IMR-90 (cell line): ENCODE measurements around the gene SLC4A2. TPM values are rescaled to one million over a fixed set of nuclear protein-coding genes. Genes with fewer than 3 reads are reported as not detected.
A peak's percentile ranks its signal among the peaks of the same experiment; 100 is the strongest.
"Not testable (repeated sequence)": the region's sequence is repeated elsewhere in the genome, so short reads cannot be mapped to it uniquely, and the experiment has no call there.

Experiments
- ATAC-seq: fragments of 200-7000 bp; cut with Tn5 transposase; 2 replicates; pipeline ENCODE4 v1.9.1; 2020; ENCODE audit warnings: low read depth, mild to moderate bottlenecking, moderate library complexity
- BruUV-seq: library from RNA; stranded (reverse); fragments of 400-500 nt; replicated peaks from 2 replicates; lab custom pipeline; 2021; lab: Mats Ljungman, UMichigan
- CTCF ChIA-PET: fragments of 300-600 bp; formaldehyde crosslinking; extraction: SDS; loops from one replicate; lab custom pipeline; 2021; ENCODE audit warnings: antibody characterized with exemption; lab: Yijun Ruan, JAX
- POLR2A ChIA-PET: fragments of 300-600 bp; sonication (Branson Sonifier 250); formaldehyde crosslinking; loops from one replicate; lab custom pipeline; 2022; ENCODE audit warnings: antibody characterized with exemption; ENCODE audit not compliant: unreplicated experiment; lab: Charles Lee
- DNase-seq: peaks from one replicate; pipeline ENCODE4 v3.0.0; 2013
- H2AFZ ChIP-seq: replicated peaks from 2 replicates; pipeline ENCODE3; 2013; ENCODE audit warnings: low read length, mild to moderate bottlenecking; ENCODE audit not compliant: poor library complexity
- H2AK5ac ChIP-seq: 2 replicates; pipeline ENCODE4 v1.6.1; 2013; ENCODE audit warnings: low read depth, low read length, inconsistent platforms
- H2AK9ac ChIP-seq: replicated peaks from 2 replicates; pipeline ENCODE3; 2013; ENCODE audit warnings: mild to moderate bottlenecking, low read depth, low read length, moderate library complexity; ENCODE audit not compliant: poor library complexity
- H2BK120ac ChIP-seq: 2 replicates; pipeline ENCODE4 v1.6.1; 2013; ENCODE audit warnings: low read depth, low read length, inconsistent platforms
- H2BK15ac ChIP-seq: 3 replicates; pipeline ENCODE4 v1.6.1; 2013; ENCODE audit warnings: low read depth, low read length, inconsistent platforms
- H2BK20ac ChIP-seq: 2 replicates; pipeline ENCODE4 v1.6.1; 2013; ENCODE audit warnings: low read depth, mild to moderate bottlenecking, inconsistent platforms, low read length, moderate library complexity
- H2BK5ac ChIP-seq: 2 replicates; pipeline ENCODE4 v1.6.1; 2013; ENCODE audit warnings: mild to moderate bottlenecking, low read depth, low read length, inconsistent platforms; ENCODE audit not compliant: poor library complexity, severe bottlenecking
- H3K14ac ChIP-seq: replicated peaks from 2 replicates; pipeline ENCODE4 v1.6.1; 2013; ENCODE audit warnings: low read depth, low read length, inconsistent platforms
- H3K18ac ChIP-seq: 2 replicates; pipeline ENCODE4 v1.6.1; 2013; ENCODE audit warnings: low read depth, low read length, control low read depth
- H3K23ac ChIP-seq: 2 replicates; pipeline ENCODE4 v1.6.1; 2013; ENCODE audit warnings: low read depth, low read length, inconsistent platforms
- H3K27ac ChIP-seq: 2 replicates; pipeline ENCODE4 v1.5.1; 2013; ENCODE audit warnings: mild to moderate bottlenecking, control low read depth, low read length; ENCODE audit not compliant: insufficient read depth
- H3K27me3 ChIP-seq: 2 replicates; pipeline ENCODE4 v1.6.1; 2013; ENCODE audit warnings: low read length; ENCODE audit not compliant: control insufficient read depth, insufficient read depth
- H3K36me3 ChIP-seq: 2 replicates; pipeline ENCODE4 v1.6.1; 2013; ENCODE audit warnings: low read length, mixed read lengths; ENCODE audit not compliant: control insufficient read depth, insufficient read depth
- H3K4ac ChIP-seq: 2 replicates; pipeline ENCODE4 v1.6.1; 2013; ENCODE audit warnings: low read depth, low read length, inconsistent platforms
- H3K4me1 ChIP-seq: 2 replicates; pipeline ENCODE4 v1.6.1; 2013; ENCODE audit warnings: low read length, mixed read lengths; ENCODE audit not compliant: control insufficient read depth, insufficient read depth
- H3K4me2 ChIP-seq: 2 replicates; pipeline ENCODE4 v1.6.1; 2013; ENCODE audit warnings: low read depth, mild to moderate bottlenecking, control low read depth, low read length, moderate library complexity
- H3K4me3 ChIP-seq: 2 replicates; pipeline ENCODE4 v1.5.1; 2013; ENCODE audit warnings: low read depth, mild to moderate bottlenecking, control low read depth, low read length, moderate library complexity; ENCODE audit not compliant: insufficient read depth
- H3K56ac ChIP-seq: 2 replicates; pipeline ENCODE4 v1.6.1; 2013; ENCODE audit warnings: low read length, inconsistent platforms; ENCODE audit not compliant: insufficient read depth; ENCODE audit errors: extremely low read depth
- H3K79me1 ChIP-seq, 2 experiments: 2 replicates each; pipeline ENCODE4 v1.6.1; 2013; ENCODE audit warnings: low read length in 2 of 2, inconsistent platforms in 1 of 2, low read depth in 1 of 2
- H3K9ac ChIP-seq: 2 replicates; pipeline ENCODE4 v1.6.1; 2013; ENCODE audit warnings: low read depth, low read length, control low read depth
- H3K9me1 ChIP-seq: 2 replicates; pipeline ENCODE4 v1.6.1; 2013; ENCODE audit warnings: low read length, inconsistent platforms; ENCODE audit not compliant: insufficient read depth
- H3K9me3 ChIP-seq: 2 replicates; pipeline ENCODE4 v1.6.1; 2013; ENCODE audit warnings: low read length; ENCODE audit not compliant: control insufficient read depth, insufficient read depth
- H4K20me1 ChIP-seq: 2 replicates; pipeline ENCODE4 v1.6.1; 2013; ENCODE audit warnings: low read length, inconsistent platforms; ENCODE audit not compliant: insufficient read depth
- H4K5ac ChIP-seq: 2 replicates; pipeline ENCODE4 v1.6.1; 2013; ENCODE audit warnings: mild to moderate bottlenecking, low read depth, low read length, control low read depth
- H4K8ac ChIP-seq, 2 experiments: 2 replicates each; pipeline ENCODE4 v1.6.1; 2013; ENCODE audit warnings: low read depth in 2 of 2, low read length in 2 of 2, control low read depth in 1 of 2, inconsistent platforms in 1 of 2
- H4K91ac ChIP-seq: 2 replicates; pipeline ENCODE4 v1.6.1; 2013; ENCODE audit warnings: low read depth, low read length, inconsistent platforms; ENCODE audit not compliant: insufficient read depth
- MAFK ChIP-seq: IDR thresholded peaks from 2 replicates; pipeline ENCODE4 v1.6.1; 2012; ENCODE audit warnings: low read depth, low read length, improper control_type of control experiment
- MXI1 ChIP-seq: IDR thresholded peaks from 2 replicates; pipeline ENCODE4 v1.6.1; 2012; ENCODE audit warnings: low read depth, mild to moderate bottlenecking, low read length, moderate library complexity, borderline replicate concordance
- NFE2L2 ChIP-seq: fragments of 150-350 bp; IDR thresholded peaks from 2 replicates; pipeline ENCODE4 v1.6.1; 2016; ENCODE audit warnings: low read depth, mild to moderate bottlenecking, low read length
- POLR2A ChIP-seq: IDR thresholded peaks from 2 replicates; pipeline ENCODE4 v1.6.1; 2012; ENCODE audit warnings: mild to moderate bottlenecking, low read depth, low read length
- RCOR1 ChIP-seq: IDR thresholded peaks from 2 replicates; pipeline ENCODE4 v1.6.1; 2012; ENCODE audit warnings: mild to moderate bottlenecking, low read length, improper control_type of control experiment; ENCODE audit not compliant: insufficient replicate concordance
- WGBS, 2 experiments: methylation state at CpG; one replicate each; pipeline versions ENCODE4 v1.1.5 to v1.1.7; 2013; ENCODE audit warnings: missing lambda C conversion rate in 2 of 2; ENCODE audit not compliant: insufficient read length in 1 of 2; ENCODE audit errors: extremely low coverage in 2 of 2; 5-methylcytosine and 5-hydroxymethylcytosine counted together
- dilution Hi-C: fragments of 300-500 bp; cut with HindIII; formaldehyde crosslinking; loops from one replicate; pipeline ENCODE4 v1.14.3; 2018; ENCODE audit warnings: low sequenced_read_pairs; ENCODE audit not compliant: unreplicated experiment
- in situ Hi-C: fragments of 300-500 bp; cut with MboI; formaldehyde crosslinking; loops from 3 replicates; pipeline ENCODE4 v1.14.3; 2019; ENCODE audit warnings: low sequenced_read_pairs, inconsistent platforms, mixed read lengths
- intact Hi-C: fragments of 100-400 bp; cut with micrococcal nuclease; formaldehyde crosslinking; loops from 2 replicates; pipeline ENCODE4 v1.10.0; 2022
- polyA plus RNA-seq, 3 experiments: library from polyadenylated mRNA; depleted of rRNA; stranded (reverse); fragments of >200 nt; gene quantifications; 2 replicates each; pipeline ENCODE4 v1.2.3, GENCODE V29; 2012; ENCODE audit warnings: low replicate concordance in 1 of 3
- total RNA-seq: library from RNA; depleted of rRNA; stranded (reverse); fragments of >200 nt; gene quantifications from 2 replicates; pipeline ENCODE4 v1.2.3, GENCODE V29; 2012
- TF ChIP-seq, protein P1 (sequence below): fragments of 150-350 bp; IDR thresholded peaks from 2 replicates; pipeline ENCODE4 v1.6.1; 2016; ENCODE audit warnings: low read depth, mild to moderate bottlenecking, low read length, moderate library complexity, borderline replicate concordance

Gene SLC4A2
- total and polyA plus RNA-seq, 2 of the 4 experiments (the other 2 are of a cell fraction), result 29.6 to 91.0 TPM

DNA sequence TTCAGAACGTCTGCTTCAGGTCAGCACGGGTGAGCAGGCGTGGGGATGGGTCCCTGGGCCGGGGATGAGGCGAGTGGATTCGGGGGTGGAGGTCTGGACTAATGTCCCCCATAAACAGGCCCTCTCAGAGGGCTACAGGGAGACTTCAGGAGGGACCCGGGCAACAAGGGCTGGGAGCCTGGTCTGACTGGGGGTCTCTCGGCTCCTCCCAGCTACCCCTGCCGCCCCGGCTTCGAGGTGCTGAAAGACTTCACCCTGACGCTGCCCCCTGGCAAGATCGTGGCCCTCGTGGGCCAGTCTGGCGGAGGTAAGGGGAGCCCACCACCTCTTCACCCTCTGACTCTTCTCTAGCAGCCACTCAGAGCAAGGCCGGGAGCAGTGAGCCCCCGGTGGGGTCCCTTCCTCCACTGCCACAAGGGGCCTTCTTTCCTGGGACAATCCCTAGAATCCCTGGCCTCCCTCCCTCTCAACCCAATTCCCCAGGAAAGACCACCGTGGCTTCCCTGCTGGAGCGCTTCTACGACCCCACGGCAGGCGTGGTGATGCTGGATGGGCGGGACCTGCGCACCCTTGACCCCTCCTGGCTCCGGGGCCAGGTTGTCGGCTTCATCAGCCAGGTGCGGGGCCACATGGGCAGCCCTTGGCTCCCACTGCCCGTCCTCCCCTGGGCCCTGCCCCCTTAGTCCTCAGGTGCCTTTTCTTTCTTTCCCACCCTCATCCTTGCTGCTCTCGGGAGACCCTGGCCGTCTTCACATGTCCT lies 18.6 kb upstream of the SLC4A2 start:
- Histone ChIP-seq H3K23ac (no peak overlapping the region), H2AFZ (no peak overlapping the region), H2BK120ac (no peak overlapping the region), H3K79me1 (peaks cover 0 to 12% of the 10 kb centered on the region in 2 experiments; a peak in 1 of 4 replicates), H2AK5ac (no peak overlapping the region), H3K27ac (no peak overlapping the region), H3K9ac (no peak overlapping the region), H3K4me1 (peaks cover 17% of the 10 kb centered on the region), H3K4me2 (no peak overlapping the region), H3K9me1 (peaks cover 18% of the 10 kb centered on the region), H3K56ac (no peak overlapping the region), H3K27me3 (no peaks in the 10 kb centered on the region), H2AK9ac (peak overlapping the region; percentile 50), H3K4me3 (no peak overlapping the region), H4K8ac (no peak overlapping the region), H2BK15ac (no peak overlapping the region), H3K36me3 (peaks cover 25% of the 10 kb centered on the region; the same call in 1 of the 2 replicates), H2BK5ac (no peak overlapping the region), H2BK20ac (no peak overlapping the region), H4K5ac (no peak overlapping the region), H4K20me1 (peaks cover 8% of the 10 kb centered on the region), H3K14ac (no peak overlapping the region), H3K4ac (no peak overlapping the region), H3K18ac (no peak overlapping the region), H3K9me3 (no peaks in the 10 kb centered on the region), H4K91ac (no peak overlapping the region)
- no peak for TF ChIP-seq MAFK
- no peak for TF ChIP-seq MXI1
- TF ChIP-seq RCOR1, result no peak
- TF ChIP-seq POLR2A, result no peak
- TF ChIP-seq, protein P1, sequence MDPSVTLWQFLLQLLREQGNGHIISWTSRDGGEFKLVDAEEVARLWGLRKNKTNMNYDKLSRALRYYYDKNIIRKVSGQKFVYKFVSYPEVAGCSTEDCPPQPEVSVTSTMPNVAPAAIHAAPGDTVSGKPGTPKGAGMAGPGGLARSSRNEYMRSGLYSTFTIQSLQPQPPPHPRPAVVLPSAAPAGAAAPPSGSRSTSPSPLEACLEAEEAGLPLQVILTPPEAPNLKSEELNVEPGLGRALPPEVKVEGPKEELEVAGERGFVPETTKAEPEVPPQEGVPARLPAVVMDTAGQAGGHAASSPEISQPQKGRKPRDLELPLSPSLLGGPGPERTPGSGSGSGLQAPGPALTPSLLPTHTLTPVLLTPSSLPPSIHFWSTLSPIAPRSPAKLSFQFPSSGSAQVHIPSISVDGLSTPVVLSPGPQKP, result no peak
- TF ChIP-seq NFE2L2, result no peak
- no TSS peak for BruUV-seq
- no peak for ATAC-seq
- 100% methylated on average over 7 of the region's 30 CpGs; no CpG with 5 or more reads in 1 of the 2 experiments for WGBS, 2 experiments
- in situ Hi-C loops, result no loop called here
- dilution Hi-C loops, result no loop called here
- DNase-seq, result no peak
- ChIA-PET POLR2A (no interaction called here), CTCF (no interaction called here)
- intact Hi-C loops, result no loop called here

DNA sequence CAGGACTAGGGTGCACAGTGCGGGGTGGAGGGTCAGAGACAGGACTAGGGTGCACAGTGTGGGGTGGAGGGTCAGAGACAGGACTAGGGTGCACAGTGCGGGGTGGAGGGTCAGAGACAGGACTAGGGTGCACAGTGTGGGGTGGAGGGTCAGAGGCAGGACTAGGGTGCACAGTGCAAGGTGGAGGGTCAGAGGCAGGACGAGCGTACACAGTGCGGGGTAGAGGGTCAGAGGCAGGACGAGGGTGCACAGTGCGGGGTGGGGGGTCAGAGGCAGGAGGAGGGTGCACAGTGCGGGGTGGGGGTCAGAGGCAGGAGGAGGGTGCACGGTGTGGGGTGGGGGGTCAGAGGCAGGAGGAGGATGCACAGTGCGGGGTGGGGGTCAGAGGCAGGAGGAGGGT lies 15.9 kb upstream of the SLC4A2 start:
- Histone ChIP-seq H4K20me1 (peaks cover 21% of the 10 kb centered on the region), H3K36me3 (peaks cover 12% of the 10 kb centered on the region; the same call in 1 of the 2 replicates), H3K4me1 (peaks cover 24% of the 10 kb centered on the region), H3K9me1 (peaks cover 21% of the 10 kb centered on the region)
- H3K14ac ChIP-seq, H3K4me3 ChIP-seq, H4K91ac ChIP-seq, H4K5ac ChIP-seq, H2AFZ ChIP-seq, H2BK20ac ChIP-seq, H3K4me2 ChIP-seq, H3K23ac ChIP-seq, H3K18ac ChIP-seq, H3K27me3 ChIP-seq, H3K4ac ChIP-seq, H3K56ac ChIP-seq, POLR2A ChIA-PET, H3K79me1 ChIP-seq, ATAC-seq, H2BK15ac ChIP-seq, H2BK5ac ChIP-seq, H2AK9ac ChIP-seq, BruUV-seq, DNase-seq, CTCF ChIA-PET, H3K9me3 ChIP-seq, H4K8ac ChIP-seq, in situ Hi-C loops, H3K27ac ChIP-seq, H2BK120ac ChIP-seq, H2AK5ac ChIP-seq, intact Hi-C loops, H3K9ac ChIP-seq, dilution Hi-C loops: not testable (repeated sequence)
- 97% methylated on average over 5 of the region's 10 CpGs; no CpG with 5 or more reads in 1 of the 2 experiments for WGBS, 2 experiments
